Osteoblast (primary cell): ENCODE data around the gene VGLL1. TPM values are rescaled to one million over a fixed set of nuclear protein-coding genes. Genes with fewer than 3 reads are reported as not detected.

Source experiments
- DNase-seq: peaks from one replicate; pipeline ENCODE4 v3.0.0; 2011; ENCODE audit warnings: low spot score, mixed read lengths; ENCODE audit not compliant: insufficient read length; ENCODE audit errors: missing footprints
- H2AFZ ChIP-seq: 2 replicates; pipeline ENCODE4 v1.6.0; 2011; ENCODE audit warnings: mild to moderate bottlenecking, low read length
- H3K27ac ChIP-seq: 2 replicates; pipeline ENCODE4 v1.5.1; 2011; ENCODE audit warnings: mild to moderate bottlenecking, low read depth, low read length, moderate library complexity
- H3K27me3 ChIP-seq: 2 replicates; pipeline ENCODE4 v1.6.0; 2012; ENCODE audit warnings: mild to moderate bottlenecking, control low read depth, inconsistent platforms, low read length, moderate library complexity; ENCODE audit not compliant: insufficient read depth
- H3K36me3 ChIP-seq: 2 replicates; pipeline ENCODE4 v1.5.1; 2011; ENCODE audit warnings: mild to moderate bottlenecking, low read length, control low read depth, moderate library complexity; ENCODE audit not compliant: insufficient read depth
- H3K4me1 ChIP-seq: 2 replicates; pipeline ENCODE4 v1.5.1; 2011; ENCODE audit warnings: mild to moderate bottlenecking, low read length, control low read depth, moderate library complexity; ENCODE audit not compliant: insufficient read depth
- H3K4me2 ChIP-seq: 2 replicates; pipeline ENCODE4 v1.6.0; 2011; ENCODE audit warnings: mild to moderate bottlenecking, low read length; ENCODE audit not compliant: insufficient read depth
- H3K4me3 ChIP-seq: fragments of 200-600 bp; sonication (generic); 3 replicates; pipeline ENCODE4 v1.5.1; 2012; ENCODE audit warnings: mild to moderate bottlenecking, low read length, inconsistent platforms; ENCODE audit not compliant: insufficient read depth
- H3K79me2 ChIP-seq: 2 replicates; pipeline ENCODE4 v1.6.0; 2012; ENCODE audit warnings: mild to moderate bottlenecking, low read length, control low read depth, inconsistent platforms; ENCODE audit not compliant: insufficient read depth
- H3K9me3 ChIP-seq: 2 replicates; pipeline ENCODE4 v1.5.1; 2011; ENCODE audit warnings: low read depth, low read length, control low read depth
- H4K20me1 ChIP-seq: 2 replicates; pipeline ENCODE4 v1.6.0; 2012; ENCODE audit warnings: mild to moderate bottlenecking, low read length, control low read depth; ENCODE audit not compliant: insufficient read depth
- CTCF ChIP-seq: IDR thresholded peaks from 2 replicates; pipeline ENCODE4 v1.5.1; 2011; ENCODE audit warnings: mild to moderate bottlenecking, low read depth, low read length, moderate library complexity; ENCODE audit errors: extremely low read depth
- total RNA-seq: library from RNA; depleted of rRNA; stranded (reverse); fragments of >200 nt; gene quantifications from 2 replicates; pipeline ENCODE4 v1.2.3, GENCODE V29; 2012

VGLL1 gene
- total RNA-seq, 1 donor, result not detected

GRCh38 chrX:136584545-136584944 is 52.5 kb downstream of the VGLL1 start:
- Histone ChIP-seq H4K20me1 (no peaks in the 10 kb centered on the region), H3K4me1 (no peaks in the 10 kb centered on the region), H3K27me3 (no peaks in the 10 kb centered on the region), H3K4me2 (no peak overlapping the region), H3K9me3 (no peaks in the 10 kb centered on the region), H3K4me3 (no peak overlapping the region), H3K79me2 (no peaks in the 10 kb centered on the region), H3K36me3 (no peaks in the 10 kb centered on the region), H3K27ac (no peak overlapping the region), H2AFZ (no peak overlapping the region)
- DNase-seq, result no peak
- no peak for TF ChIP-seq CTCF

GRCh38 chrX:136585262-136585661 is 53.2 kb downstream of the VGLL1 start:
- no peak overlapping the region for H3K27ac ChIP-seq
- no peak for TF ChIP-seq CTCF
- no peaks in the 10 kb centered on the region for H4K20me1 ChIP-seq
- H3K4me2 ChIP-seq, result no peak overlapping the region
- no peaks in the 10 kb centered on the region for H3K4me1 ChIP-seq
- no peak overlapping the region for H2AFZ ChIP-seq
- H3K4me3 ChIP-seq, result no peak overlapping the region
- H3K36me3 ChIP-seq, result no peaks in the 10 kb centered on the region
- H3K27me3 ChIP-seq, result no peaks in the 10 kb centered on the region
- H3K9me3 ChIP-seq, result no peaks in the 10 kb centered on the region
- no peak for DNase-seq
- H3K79me2 ChIP-seq, result no peaks in the 10 kb centered on the region

GRCh38 chrX:136585960-136586359 is 53.9 kb downstream of the VGLL1 start:
- no peak for DNase-seq
- Histone ChIP-seq H2AFZ (no peak overlapping the region), H3K79me2 (no peaks in the 10 kb centered on the region), H3K27ac (no peak overlapping the region), H3K4me2 (no peak overlapping the region), H3K36me3 (no peaks in the 10 kb centered on the region), H3K9me3 (no peaks in the 10 kb centered on the region), H3K4me3 (no peak overlapping the region), H4K20me1 (no peaks in the 10 kb centered on the region), H3K27me3 (no peaks in the 10 kb centered on the region), H3K4me1 (no peaks in the 10 kb centered on the region)
- TF ChIP-seq CTCF, result no peak

GRCh38 chrX:136586386-136586785 is 54.4 kb downstream of the VGLL1 start:
- H2AFZ ChIP-seq, result no peak overlapping the region
- DNase-seq, result no peak

More at GRCh38 chrX:136586386-136586785, 54.4 kb downstream of the VGLL1 start:
- Histone ChIP-seq H3K36me3 (no peaks in the 10 kb centered on the region), H3K9me3 (no peaks in the 10 kb centered on the region), H3K79me2 (no peaks in the 10 kb centered on the region), H3K27me3 (no peaks in the 10 kb centered on the region), H3K4me1 (no peaks in the 10 kb centered on the region), H3K27ac (no peak overlapping the region), H4K20me1 (no peaks in the 10 kb centered on the region), H3K4me2 (no peak overlapping the region), H3K4me3 (no peak overlapping the region)
- no peak for TF ChIP-seq CTCF
